ENCODE results near the gene ENO3.

DNA sequence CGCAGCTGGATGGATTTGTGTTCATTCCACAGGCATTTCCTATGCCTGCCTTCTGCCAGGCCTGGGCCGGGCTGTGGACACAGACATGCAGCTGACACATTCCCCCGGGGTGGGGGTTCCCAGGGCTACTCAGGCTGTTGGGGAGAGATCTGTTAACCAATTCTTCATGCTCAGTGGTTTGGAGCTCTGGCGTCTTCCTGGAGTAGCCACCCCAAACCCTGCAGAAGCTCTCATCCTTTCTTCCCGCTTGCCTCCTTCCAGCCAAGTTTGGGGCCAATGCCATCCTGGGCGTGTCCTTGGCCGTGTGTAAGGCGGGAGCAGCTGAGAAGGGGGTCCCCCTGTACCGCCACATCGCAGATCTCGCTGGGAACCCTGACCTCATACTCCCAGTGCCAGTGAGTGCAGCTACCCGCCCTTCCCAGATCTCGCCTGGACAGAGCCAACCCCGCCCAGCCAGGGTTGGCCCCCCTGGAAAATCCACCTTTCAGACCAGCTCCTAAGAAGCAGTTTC, 2.6 kb downstream of the ENO3 start:
- TF ChIP-seq, protein P1, sequence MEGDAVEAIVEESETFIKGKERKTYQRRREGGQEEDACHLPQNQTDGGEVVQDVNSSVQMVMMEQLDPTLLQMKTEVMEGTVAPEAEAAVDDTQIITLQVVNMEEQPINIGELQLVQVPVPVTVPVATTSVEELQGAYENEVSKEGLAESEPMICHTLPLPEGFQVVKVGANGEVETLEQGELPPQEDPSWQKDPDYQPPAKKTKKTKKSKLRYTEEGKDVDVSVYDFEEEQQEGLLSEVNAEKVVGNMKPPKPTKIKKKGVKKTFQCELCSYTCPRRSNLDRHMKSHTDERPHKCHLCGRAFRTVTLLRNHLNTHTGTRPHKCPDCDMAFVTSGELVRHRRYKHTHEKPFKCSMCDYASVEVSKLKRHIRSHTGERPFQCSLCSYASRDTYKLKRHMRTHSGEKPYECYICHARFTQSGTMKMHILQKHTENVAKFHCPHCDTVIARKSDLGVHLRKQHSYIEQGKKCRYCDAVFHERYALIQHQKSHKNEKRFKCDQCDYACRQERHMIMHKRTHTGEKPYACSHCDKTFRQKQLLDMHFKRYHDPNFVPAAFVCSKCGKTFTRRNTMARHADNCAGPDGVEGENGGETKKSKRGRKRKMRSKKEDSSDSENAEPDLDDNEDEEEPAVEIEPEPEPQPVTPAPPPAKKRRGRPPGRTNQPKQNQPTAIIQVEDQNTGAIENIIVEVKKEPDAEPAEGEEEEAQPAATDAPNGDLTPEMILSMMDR (IDR thresholded peaks at IDR 0.05): no peak
- no peak for TF ChIP-seq ZFX (IDR thresholded peaks at IDR 0.05; ENCODE audit: borderline replicate concordance)

All from 22Rv1 (cell line).